ENCODE results near the gene ZBTB48. TPM values are rescaled to one million over a fixed set of nuclear protein-coding genes. Genes with fewer than 3 reads are reported as not detected.
A peak's percentile ranks its signal among the peaks of the same experiment; 100 is the strongest.

The ZBTB48 gene
- total and polyA plus RNA-seq, 9 donors: 14.5 to 26.5 (median 20.7) TPM

- H3K27ac ChIP-seq (ENCODE audit: low read length): no peak overlapping the region
- H3K27me3 ChIP-seq (ENCODE audit: control insufficient read depth, insufficient read depth, low read length): no peaks in the 10 kb centered on the region
- no peaks in the 10 kb centered on the region for H3K9me3 ChIP-seq (replicated peaks; ENCODE audit: control insufficient read depth, low read depth, low read length)
- 85% methylated on average over 7 of the region's 7 CpGs for WGBS (ENCODE audit: insufficient coverage)
- H3K36me3 ChIP-seq (ENCODE audit: control insufficient read depth, insufficient read depth, low read length): peaks cover 75% of the 10 kb centered on the region
- no peak overlapping the region for H3K4me3 ChIP-seq (ENCODE audit: low read length)
- no peak for DNase-seq
- H3K4me1 ChIP-seq (ENCODE audit: control insufficient read depth, insufficient read depth, low read length): peaks cover 56% of the 10 kb centered on the region
These were observed 10.3 kb downstream of the ZBTB48 start for GRCh38 chr1:6590046-6590445.

GRCh38 chr1:6591222-6591621, 11.4 kb downstream of the ZBTB48 start:
- Histone ChIP-seq H3K27ac (ENCODE audit: low read length) (no peak overlapping the region), H3K36me3 (ENCODE audit: control insufficient read depth, insufficient read depth, low read length) (peaks cover 84% of the 10 kb centered on the region), H3K27me3 (ENCODE audit: control insufficient read depth, insufficient read depth, low read length) (no peaks in the 10 kb centered on the region), H3K9me3 (replicated peaks; ENCODE audit: control insufficient read depth, low read depth, low read length) (no peaks in the 10 kb centered on the region), H3K4me3 (ENCODE audit: low read length) (no peak overlapping the region), H3K4me1 (ENCODE audit: control insufficient read depth, insufficient read depth, low read length) (peaks cover 54% of the 10 kb centered on the region)
- 90% methylated on average over 13 of the region's 13 CpGs for WGBS (ENCODE audit: insufficient coverage)
- DNase-seq: no peak

GRCh38 chr1:6591644-6592043, 11.8 kb downstream of the ZBTB48 start:
- WGBS (ENCODE audit: insufficient coverage): 74% methylated on average over 6 of the region's 6 CpGs
- Histone ChIP-seq H3K4me3 (ENCODE audit: low read length) (no peak overlapping the region), H3K27me3 (ENCODE audit: control insufficient read depth, insufficient read depth, low read length) (no peaks in the 10 kb centered on the region), H3K27ac (ENCODE audit: low read length) (no peak overlapping the region), H3K9me3 (replicated peaks; ENCODE audit: control insufficient read depth, low read depth, low read length) (no peaks in the 10 kb centered on the region), H3K4me1 (ENCODE audit: control insufficient read depth, insufficient read depth, low read length) (peaks cover 52% of the 10 kb centered on the region), H3K36me3 (ENCODE audit: control insufficient read depth, insufficient read depth, low read length) (peaks cover 86% of the 10 kb centered on the region)
- no peak for DNase-seq

GRCh38 chr1:6592441-6592840, 12.6 kb downstream of the ZBTB48 start:
- DNase-seq: peak; percentile 44
- no CpG with 5 or more reads among the region's 5 CpGs for WGBS (ENCODE audit: insufficient coverage)
- Histone ChIP-seq H3K27me3 (ENCODE audit: control insufficient read depth, insufficient read depth, low read length) (no peaks in the 10 kb centered on the region), H3K27ac (ENCODE audit: low read length) (peak overlapping the region; percentile 55), H3K36me3 (ENCODE audit: control insufficient read depth, insufficient read depth, low read length) (peaks cover 94% of the 10 kb centered on the region), H3K4me1 (ENCODE audit: control insufficient read depth, insufficient read depth, low read length) (peaks cover 52% of the 10 kb centered on the region), H3K4me3 (ENCODE audit: low read length) (no peak overlapping the region), H3K9me3 (replicated peaks; ENCODE audit: control insufficient read depth, low read depth, low read length) (no peaks in the 10 kb centered on the region)

GRCh38 chr1:6592865-6593593, 13.2 kb downstream of the ZBTB48 start:
- peaks cover 52% of the 10 kb centered on the region for H3K4me1 ChIP-seq (ENCODE audit: control insufficient read depth, insufficient read depth, low read length)
- no peak for DNase-seq
- no peaks in the 10 kb centered on the region for H3K9me3 ChIP-seq (replicated peaks; ENCODE audit: control insufficient read depth, low read depth, low read length)
- peaks cover 95% of the 10 kb centered on the region for H3K36me3 ChIP-seq (ENCODE audit: control insufficient read depth, insufficient read depth, low read length)
- 90% methylated on average over 36 of the region's 38 CpGs for WGBS (ENCODE audit: insufficient coverage)
- H3K27ac ChIP-seq (ENCODE audit: low read length): peak overlapping the region; percentile 55
- H3K4me3 ChIP-seq (ENCODE audit: low read length): no peak overlapping the region
- no peaks in the 10 kb centered on the region for H3K27me3 ChIP-seq (ENCODE audit: control insufficient read depth, insufficient read depth, low read length)

- H3K4me3 ChIP-seq (ENCODE audit: low read length): no peak overlapping the region
- 92% methylated on average over 14 of the region's 15 CpGs for WGBS (ENCODE audit: insufficient coverage)
- no peak overlapping the region for H3K27ac ChIP-seq (ENCODE audit: low read length)
- no peaks in the 10 kb centered on the region for H3K9me3 ChIP-seq (replicated peaks; ENCODE audit: control insufficient read depth, low read depth, low read length)
- peaks cover 47% of the 10 kb centered on the region for H3K4me1 ChIP-seq (ENCODE audit: control insufficient read depth, insufficient read depth, low read length)
- DNase-seq: no peak
- peaks cover 92% of the 10 kb centered on the region for H3K36me3 ChIP-seq (ENCODE audit: control insufficient read depth, insufficient read depth, low read length)
- H3K27me3 ChIP-seq (ENCODE audit: control insufficient read depth, insufficient read depth, low read length): no peaks in the 10 kb centered on the region
These were observed 14.0 kb downstream of the ZBTB48 start for GRCh38 chr1:6593810-6594209.

GRCh38 chr1:6594977-6595740, 15.4 kb downstream of the ZBTB48 start:
- H3K4me1 ChIP-seq (ENCODE audit: control insufficient read depth, insufficient read depth, low read length): peaks cover 48% of the 10 kb centered on the region

GRCh38 chr1:6596351-6596750, 16.6 kb downstream of the ZBTB48 start:
- Histone ChIP-seq H3K4me3 (ENCODE audit: low read length) (no peak overlapping the region), H3K4me1 (ENCODE audit: control insufficient read depth, insufficient read depth, low read length) (peaks cover 57% of the 10 kb centered on the region), H3K27ac (ENCODE audit: low read length) (no peak overlapping the region), H3K27me3 (ENCODE audit: control insufficient read depth, insufficient read depth, low read length) (no peaks in the 10 kb centered on the region), H3K36me3 (ENCODE audit: control insufficient read depth, insufficient read depth, low read length) (peaks cover 75% of the 10 kb centered on the region), H3K9me3 (replicated peaks; ENCODE audit: control insufficient read depth, low read depth, low read length) (no peaks in the 10 kb centered on the region)
- 40% methylated on average over 1 of the region's 7 CpGs for WGBS (ENCODE audit: insufficient coverage)
- DNase-seq: peak; percentile 22

More at GRCh38 chr1:6594977-6595740, 15.4 kb downstream of the ZBTB48 start:
- Histone ChIP-seq H3K4me3 (ENCODE audit: low read length) (no peak overlapping the region), H3K36me3 (ENCODE audit: control insufficient read depth, insufficient read depth, low read length) (peaks cover 87% of the 10 kb centered on the region), H3K27ac (ENCODE audit: low read length) (no peak overlapping the region), H3K27me3 (ENCODE audit: control insufficient read depth, insufficient read depth, low read length) (no peaks in the 10 kb centered on the region), H3K9me3 (replicated peaks; ENCODE audit: control insufficient read depth, low read depth, low read length) (no peaks in the 10 kb centered on the region)
- DNase-seq: no peak
- 96% methylated on average over 11 of the region's 11 CpGs for WGBS (ENCODE audit: insufficient coverage)

- H3K27me3 ChIP-seq (ENCODE audit: control insufficient read depth, insufficient read depth, low read length): no peaks in the 10 kb centered on the region
- H3K4me3 ChIP-seq (ENCODE audit: low read length): no peak overlapping the region
- no peaks in the 10 kb centered on the region for H3K9me3 ChIP-seq (replicated peaks; ENCODE audit: control insufficient read depth, low read depth, low read length)
- H3K27ac ChIP-seq (ENCODE audit: low read length): no peak overlapping the region
- peak; percentile 4 for DNase-seq
- peaks cover 53% of the 10 kb centered on the region for H3K4me1 ChIP-seq (ENCODE audit: control insufficient read depth, insufficient read depth, low read length)
- 82% methylated on average over 5 of the region's 15 CpGs for WGBS (ENCODE audit: insufficient coverage)
- H3K36me3 ChIP-seq (ENCODE audit: control insufficient read depth, insufficient read depth, low read length): peaks cover 67% of the 10 kb centered on the region
These were observed 17.3 kb downstream of the ZBTB48 start for GRCh38 chr1:6596886-6597776.

GRCh38 chr1:6597777-6598131, 18.0 kb downstream of the ZBTB48 start:
- no peaks in the 10 kb centered on the region for H3K9me3 ChIP-seq (replicated peaks; ENCODE audit: control insufficient read depth, low read depth, low read length)
- H3K4me1 ChIP-seq (ENCODE audit: control insufficient read depth, insufficient read depth, low read length): peaks cover 47% of the 10 kb centered on the region
- no peak overlapping the region for H3K27ac ChIP-seq (ENCODE audit: low read length)
- WGBS (ENCODE audit: insufficient coverage): 55% methylated on average over 4 of the region's 6 CpGs
- H3K36me3 ChIP-seq (ENCODE audit: control insufficient read depth, insufficient read depth, low read length): peaks cover 61% of the 10 kb centered on the region
- no peak for DNase-seq
- H3K4me3 ChIP-seq (ENCODE audit: low read length): no peak overlapping the region
- H3K27me3 ChIP-seq (ENCODE audit: control insufficient read depth, insufficient read depth, low read length): no peaks in the 10 kb centered on the region
